Measurements from ENCODE around the gene ANKRD2.

Gene ANKRD2

DNA sequence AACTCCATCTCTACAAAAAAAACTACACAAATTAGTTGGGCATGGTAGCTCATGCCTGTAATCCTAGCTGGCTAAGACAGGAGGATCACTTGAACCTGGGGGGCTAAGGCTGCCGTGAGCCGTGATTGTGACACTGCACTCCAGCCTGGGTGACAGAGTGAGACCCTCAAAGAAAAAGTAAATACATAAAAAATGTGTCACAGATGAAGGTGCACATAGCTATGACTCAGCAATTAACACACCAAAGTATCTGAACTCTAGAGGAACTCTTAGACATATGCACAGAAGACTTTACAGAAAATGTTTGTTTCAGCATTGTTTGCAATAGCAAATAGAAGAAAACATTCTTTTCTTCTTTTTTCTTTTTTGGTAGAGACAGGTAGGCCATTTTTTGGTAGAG lies 25.2 kb downstream of the ANKRD2 start:
- DNase-seq, result no peak

DNA sequence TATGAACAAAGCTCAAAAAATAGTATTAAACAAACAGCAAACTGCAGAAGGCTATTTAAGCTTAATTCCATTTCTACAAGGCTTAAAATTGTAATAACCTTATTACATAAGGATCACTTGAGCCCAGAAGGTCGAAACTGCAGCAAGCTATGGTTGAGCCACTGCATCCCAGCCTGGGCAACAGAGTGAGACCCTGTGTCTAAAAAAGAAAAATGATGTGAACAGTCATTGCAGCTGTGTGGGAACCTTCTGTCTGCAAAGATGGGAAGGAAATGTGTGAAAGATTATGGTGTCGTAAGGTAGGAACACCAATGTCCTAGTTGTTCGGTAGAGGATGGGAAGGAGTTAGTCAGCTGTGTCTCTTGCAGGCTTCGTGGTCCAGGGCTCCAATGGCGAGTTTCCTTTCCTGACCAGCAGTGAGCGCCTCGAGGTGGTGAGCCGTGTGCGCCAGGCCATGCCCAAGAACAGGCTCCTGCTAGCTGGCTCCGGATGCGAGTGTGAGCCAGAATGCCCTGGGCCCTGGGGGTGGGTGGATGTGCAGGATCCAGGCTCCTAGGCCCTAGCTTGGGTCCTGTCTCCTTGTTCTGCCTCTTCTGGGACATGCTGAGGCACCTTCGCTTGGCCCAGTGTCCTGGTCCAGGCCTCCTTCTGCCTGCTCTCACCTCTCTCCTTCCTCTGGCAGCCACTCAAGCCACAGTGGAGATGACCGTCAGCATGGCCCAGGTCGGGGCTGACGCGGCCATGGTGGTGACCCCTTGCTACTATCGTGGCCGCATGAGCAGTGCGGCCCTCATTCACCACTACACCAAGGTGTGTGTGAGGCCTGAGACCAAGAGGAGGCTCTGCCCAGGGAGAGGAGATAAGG lies 26.1 kb downstream of the ANKRD2 start:
- no peak for DNase-seq

DNA sequence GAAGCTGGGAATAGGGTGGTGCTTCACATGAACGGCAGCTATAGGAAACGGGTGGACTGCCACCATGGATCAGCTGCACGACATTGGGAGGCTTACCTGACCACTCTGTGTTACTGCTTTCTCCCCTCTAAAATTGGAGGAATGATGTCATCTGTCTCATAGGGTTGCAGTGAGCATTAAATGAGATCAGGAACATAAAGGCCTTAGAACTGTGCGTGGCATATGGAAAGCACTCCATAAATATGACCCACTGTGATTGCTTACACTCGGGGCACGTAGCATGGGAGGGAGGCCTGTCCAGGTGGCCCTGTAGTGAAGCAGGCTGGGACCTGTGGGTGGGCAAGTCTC lies 26.7 kb downstream of the ANKRD2 start:
- no peak for DNase-seq

DNA sequence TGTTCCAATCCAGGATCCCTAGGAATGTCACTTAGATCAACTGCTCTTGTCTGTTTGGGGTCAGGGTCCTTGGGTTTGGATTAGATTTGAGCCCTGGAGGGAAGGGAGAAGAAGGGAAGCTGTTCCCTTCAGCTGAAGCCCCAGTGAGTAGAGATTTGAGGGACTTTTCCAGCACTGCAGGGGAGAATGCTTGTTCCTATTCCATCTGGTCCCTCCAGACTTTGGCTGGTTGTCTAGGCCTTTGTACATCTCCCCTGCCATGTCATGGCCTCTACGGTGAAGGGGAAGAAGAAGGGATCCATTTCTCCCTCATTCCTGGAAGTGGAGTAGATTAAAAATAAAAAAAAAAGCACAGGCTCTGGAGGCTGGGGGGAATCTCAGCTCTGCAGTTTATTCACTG lies 28.0 kb downstream of the ANKRD2 start:
- no peak for DNase-seq

DNA sequence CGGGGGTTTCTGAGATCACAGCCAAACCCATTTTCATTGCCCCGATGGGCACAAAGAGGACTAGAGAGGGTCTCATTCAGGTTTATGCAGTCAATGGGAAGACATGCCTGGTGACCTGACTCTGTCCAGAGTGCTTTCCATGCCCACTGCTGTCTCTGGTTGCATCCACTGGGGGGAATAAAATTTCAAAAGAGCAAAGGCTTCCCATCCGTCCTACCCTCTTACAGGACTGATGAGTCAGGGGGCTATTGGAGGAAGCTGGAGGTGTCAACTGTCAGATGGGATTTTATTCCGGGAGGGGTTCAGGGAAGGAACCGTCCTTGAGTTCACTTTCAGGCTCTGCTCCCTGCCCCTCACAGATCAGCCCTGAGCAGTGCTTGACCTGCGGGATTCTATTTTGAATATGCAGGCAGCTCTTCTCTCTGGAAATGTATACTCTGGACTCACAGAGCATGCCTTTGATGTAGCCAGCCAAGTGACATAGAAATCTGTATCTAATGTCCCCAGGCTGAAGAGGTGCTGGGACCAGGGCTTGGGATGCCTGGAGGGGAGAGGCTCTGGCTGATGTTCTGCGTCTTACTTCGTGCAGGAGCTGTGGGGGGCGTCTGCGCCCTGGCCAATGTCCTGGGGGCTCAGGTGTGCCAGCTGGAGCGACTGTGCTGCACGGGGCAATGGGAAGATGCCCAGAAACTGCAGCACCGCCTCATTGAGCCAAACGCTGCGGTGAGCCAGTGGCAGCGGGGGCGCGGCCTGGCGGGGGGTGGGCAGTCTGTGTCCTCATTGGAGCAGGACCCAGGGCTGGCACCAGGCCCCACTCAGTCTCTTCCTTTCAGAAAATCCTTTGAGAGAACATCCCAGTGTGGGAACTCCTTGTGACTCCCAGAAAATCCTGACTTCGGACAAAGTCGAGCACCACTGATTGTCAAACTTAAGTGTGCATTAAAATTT lies 29.0 kb downstream of the ANKRD2 start:
- no peak for DNase-seq

DNA sequence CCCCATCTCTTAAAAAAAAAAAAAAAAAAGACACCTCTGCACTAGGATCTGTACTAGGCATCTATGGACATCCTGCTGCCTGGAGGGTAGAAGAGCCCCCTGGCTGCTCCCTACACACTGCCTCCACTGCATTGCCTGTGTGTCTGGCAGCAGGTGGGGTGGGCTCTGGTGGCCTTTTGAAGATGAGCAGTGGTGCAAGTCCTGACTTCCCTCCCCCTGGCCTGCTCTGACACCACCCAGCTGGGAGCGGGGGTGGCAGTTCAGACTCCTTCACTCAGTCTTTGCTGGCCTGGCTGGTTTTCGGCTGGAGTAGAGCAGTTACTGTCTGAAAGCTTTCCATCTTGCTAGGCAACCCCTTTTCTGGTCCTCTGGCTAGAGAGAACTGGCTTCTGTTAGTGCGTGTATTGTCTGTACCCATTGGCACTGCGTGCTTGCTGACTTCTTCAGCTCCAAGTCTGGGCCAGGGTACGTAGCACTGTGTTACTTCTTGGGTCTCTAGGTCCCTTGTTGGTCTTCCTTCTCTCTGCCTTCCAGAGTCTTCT lies 34.6 kb downstream of the ANKRD2 start:
- no peak for DNase-seq

DNA sequence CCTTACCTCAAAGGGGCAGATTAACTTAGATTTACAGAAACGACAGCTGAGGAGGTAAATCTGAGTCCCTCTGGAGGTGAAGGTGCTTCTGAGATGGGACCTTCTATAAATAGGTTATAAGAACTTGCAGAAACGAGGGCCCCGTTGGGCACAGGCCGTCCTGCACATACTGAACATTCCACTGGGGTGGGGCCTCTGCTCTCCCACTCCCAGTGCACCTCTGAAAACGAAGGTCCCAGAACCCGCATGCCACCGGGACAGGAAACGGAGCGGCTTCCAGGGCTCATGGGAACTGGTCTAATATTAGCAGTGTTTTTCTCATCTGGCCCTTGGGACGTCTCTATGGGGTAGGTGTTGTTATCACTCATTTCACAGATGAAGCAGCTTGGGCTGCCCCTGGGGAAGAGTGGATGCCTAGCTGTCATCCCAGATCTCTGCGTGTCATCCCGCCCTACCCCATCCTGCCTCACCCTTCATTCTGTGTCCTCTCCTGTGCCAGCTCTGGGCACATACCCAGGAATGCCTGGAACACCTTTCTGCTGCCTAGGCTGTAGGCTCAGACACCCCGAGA lies 36.5 kb downstream of the ANKRD2 start:
- DNase-seq, result no peak

DNA sequence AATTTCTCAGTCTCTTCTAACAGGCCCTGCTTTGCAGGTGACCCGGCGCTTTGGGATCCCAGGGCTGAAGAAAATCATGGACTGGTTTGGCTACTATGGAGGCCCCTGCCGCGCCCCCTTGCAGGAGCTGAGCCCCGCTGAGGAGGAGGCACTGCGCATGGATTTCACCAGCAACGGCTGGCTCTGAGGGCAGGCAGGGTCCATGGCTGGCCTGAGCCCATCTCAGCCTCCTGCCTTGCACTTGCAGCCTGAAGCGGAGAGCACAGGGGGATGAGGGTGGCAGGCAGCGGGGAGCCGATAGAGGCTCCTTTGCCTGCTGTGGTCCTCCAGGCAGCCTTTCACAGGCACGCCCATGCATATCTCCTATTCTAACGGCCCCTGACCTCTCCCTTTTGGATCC lies 38.9 kb downstream of the ANKRD2 start:
- no peak for DNase-seq

DNA sequence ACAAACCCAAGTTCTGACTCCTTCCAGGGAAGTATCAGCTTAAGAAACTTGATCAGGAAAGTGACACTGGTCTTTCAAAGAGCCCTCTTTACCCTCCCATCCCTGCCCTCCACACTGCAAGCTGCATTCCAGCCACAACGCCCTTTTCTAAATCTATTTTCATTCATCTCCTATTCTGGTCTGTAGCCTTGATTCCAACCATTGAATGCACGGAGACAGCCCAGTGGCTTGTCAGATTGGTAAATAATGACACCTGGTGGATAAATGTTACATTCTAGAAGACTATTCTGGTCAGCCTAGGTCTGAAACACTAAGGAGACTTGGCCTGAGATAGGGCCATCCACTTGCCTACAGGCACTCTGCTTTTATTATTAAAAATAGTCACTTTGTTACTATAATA lies 39.8 kb downstream of the ANKRD2 start:
- peak in 1 of 2 experiments; percentile 67 for DNase-seq

DNA sequence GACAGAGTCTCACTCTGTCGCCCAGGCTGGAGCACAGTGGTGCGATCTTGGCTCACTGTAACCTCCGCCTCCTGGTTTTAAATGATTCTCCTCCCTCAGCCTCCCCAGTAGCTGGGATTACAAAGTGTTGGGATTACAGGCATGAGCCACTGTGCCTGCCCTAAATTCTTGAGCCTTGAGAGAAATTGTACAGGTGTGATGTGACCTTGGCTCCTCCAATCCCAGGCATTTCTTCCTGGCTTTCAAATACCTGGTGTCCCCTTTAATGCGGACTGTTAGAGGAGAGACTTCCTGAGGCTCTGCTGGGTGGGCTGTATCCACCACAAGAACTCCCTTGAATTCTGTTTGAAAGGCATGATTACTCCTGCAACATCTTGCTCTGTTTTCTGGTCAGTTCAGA lies 45.7 kb downstream of the ANKRD2 start:
- no peak for DNase-seq

DNA sequence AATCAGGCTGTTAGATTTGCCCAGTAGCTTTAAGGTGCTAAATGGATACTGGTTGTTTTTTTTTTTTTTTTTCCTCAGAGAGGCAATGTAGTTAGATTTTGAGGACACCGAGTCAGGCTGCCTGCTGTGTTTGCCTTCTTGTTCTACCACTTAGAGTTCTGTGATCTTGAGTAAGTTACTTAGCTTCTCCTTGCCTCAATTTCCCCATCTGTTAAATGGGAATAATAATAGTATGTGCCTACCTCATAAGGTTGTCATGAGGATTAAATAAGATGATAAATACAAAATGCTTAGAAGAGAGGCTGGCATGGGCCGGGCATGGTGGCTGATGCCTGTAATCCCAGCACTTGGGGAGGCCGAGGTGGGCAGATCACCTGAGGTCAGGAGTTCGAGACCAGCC lies 46.2 kb downstream of the ANKRD2 start:
- DNase-seq, result no peak

DNA sequence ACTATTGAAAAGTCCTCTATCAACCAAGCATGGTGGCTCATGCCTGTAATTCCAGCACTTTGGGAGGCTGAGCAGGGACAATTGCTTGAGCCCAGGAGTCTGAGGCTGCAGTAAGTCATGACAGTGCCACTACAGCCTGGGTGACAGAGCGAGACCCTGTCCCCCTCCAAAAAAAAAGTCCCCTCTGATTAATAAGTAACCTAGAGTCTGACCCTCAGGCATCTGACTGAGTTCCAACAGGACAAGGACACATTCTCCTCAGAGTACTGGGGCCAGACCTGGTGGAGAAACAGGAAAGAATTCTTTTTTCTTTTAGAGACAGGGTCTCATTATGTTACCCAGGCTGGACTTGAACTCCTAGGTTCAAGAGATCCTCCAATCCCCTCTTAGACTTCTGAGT lies 50.7 kb downstream of the ANKRD2 start:
- no peak for DNase-seq

DNA sequence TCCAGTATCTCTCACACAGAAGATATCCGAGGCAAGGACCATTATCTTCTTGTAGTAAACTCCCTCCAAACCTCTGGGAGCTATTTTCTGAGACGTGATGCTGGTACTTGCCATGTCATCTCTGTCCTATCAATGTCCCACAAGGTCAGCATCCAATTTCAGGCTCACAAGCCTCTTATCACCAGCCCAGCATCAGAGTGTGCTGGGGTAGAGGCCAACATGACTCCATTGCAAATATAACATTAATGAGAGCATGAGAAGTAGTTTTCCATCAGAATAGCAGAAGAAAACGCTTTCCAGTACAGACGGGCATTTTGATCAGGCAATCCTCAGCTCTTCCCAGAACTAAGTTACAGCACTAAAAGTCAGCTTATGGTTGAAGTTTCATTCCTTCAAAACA lies 55.2 kb downstream of the ANKRD2 start:
- no peak for DNase-seq

DNA sequence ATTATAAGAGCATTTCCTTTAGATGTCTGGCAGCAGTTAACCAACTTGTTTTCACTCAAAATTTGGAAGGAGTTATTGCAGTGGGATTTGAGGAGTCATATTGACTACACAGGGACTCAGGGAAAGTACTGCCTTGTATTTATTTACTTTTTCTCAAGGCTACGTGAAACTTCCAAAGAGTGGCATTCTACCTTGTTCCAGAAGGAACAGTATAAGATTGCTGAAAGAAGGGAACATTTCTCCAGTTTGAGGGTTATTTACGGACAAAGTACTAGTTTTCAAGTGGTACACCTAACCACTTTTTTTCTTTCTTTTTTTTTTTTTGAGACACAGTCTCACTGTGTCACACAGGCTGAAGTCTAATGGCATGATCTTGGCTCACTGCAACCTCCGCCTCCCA lies 55.6 kb downstream of the ANKRD2 start:
- DNase-seq, result no peak

DNA sequence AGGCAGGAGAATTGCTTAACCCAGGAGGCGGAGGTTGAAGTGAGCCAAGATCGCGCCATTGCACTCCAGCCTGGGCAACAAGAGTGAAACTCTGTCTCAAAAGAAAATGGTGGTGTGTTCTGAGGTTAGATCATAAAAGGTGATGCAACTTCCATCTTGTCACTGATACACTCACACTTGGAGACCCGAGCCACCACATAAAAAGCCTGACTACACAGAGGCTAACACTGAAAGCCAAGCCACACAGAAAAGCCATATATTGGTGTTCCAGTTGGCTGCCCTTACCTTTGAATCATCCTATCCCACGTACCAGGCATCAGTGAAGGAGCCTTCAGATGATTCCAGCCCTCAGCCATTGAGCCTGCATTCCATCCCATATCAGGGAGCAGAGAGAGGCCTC lies 56.7 kb downstream of the ANKRD2 start:
- no peak for DNase-seq

DNA sequence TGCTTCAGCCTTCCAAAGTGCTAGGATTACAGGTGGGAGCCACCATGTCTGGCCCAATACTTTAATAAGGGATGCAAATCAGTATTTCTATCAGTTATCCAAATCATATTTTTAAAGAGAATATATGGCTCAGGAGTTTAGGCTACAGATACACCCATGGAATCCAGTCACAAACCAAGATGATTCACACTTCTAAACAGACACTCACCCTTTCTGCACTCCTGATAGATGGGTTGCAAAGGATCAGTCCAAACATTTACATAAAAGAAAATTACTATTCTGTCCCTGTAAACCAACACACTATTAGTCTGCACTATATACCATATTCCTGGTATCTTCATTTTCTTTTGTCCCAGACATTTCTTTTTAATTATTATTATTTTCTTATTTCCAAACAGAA lies 58.5 kb downstream of the ANKRD2 start:
- DNase-seq, result no peak

DNA sequence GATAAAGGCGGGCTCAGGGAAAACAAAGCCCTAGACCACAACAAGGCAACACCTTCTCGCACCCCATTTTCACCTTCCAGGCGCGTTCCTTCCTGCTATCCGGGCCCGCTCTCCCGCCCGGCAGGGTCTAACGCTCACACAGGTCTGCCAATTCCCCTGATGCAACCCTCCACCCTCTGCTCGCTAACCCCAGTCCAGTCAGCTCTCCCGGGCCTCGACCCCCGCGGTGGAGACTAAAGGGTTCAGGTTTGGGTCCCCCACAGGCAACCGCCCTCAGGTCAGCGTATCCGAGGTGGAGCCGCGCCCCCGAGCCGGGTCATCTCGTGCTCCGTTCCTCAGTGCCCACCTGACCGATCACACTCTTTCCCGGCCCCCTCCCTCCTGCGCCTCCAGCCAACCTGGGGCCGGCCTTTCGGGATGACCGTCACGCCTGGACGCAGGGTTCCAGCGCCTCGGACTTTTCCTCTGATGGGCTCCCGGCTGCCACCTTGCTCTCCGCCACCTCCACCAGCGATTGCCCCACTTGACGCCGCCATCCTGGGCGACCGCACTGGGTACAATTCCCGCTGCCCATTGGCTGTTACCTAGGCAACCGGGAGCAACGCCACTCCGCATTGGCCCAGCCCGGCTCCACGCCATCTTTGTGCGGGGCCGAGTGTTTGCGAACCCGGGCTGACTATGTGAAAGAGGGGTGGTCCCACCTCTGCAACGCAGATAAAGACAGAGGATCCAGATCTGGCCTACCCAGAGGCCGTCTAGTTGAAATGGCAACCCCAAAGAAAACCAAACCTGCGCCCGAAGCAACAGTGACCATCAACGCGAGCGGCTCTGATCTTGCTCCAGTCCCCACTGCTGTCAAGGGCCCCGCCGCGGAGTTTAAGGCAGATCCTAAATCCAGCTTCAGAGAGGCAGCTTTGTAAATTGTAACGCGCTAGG lies 60.6 kb downstream of the ANKRD2 start, which contains the start of gene MORN4:
Gene MORN4 (minus strand): TSS at position 552 of the 936 bp plus-strand sequence. CDS start 13,847 bp downstream, outside the sequence.
- peak; percentile 72 to 87 for DNase-seq

Measured in SW 1271 (cell line).